Right hindlimb (tissue), 1 donor: ENCODE data around the gene XPOT.
"Not testable (repeated sequence)": the region's sequence is repeated elsewhere in the genome, so short reads cannot be mapped to it uniquely, and the experiment has no call there.

Experiments
- DNase-seq: peaks from one replicate; pipeline ENCODE4 v3.0.0-alpha.2; 2018

XPOT gene, protein sequence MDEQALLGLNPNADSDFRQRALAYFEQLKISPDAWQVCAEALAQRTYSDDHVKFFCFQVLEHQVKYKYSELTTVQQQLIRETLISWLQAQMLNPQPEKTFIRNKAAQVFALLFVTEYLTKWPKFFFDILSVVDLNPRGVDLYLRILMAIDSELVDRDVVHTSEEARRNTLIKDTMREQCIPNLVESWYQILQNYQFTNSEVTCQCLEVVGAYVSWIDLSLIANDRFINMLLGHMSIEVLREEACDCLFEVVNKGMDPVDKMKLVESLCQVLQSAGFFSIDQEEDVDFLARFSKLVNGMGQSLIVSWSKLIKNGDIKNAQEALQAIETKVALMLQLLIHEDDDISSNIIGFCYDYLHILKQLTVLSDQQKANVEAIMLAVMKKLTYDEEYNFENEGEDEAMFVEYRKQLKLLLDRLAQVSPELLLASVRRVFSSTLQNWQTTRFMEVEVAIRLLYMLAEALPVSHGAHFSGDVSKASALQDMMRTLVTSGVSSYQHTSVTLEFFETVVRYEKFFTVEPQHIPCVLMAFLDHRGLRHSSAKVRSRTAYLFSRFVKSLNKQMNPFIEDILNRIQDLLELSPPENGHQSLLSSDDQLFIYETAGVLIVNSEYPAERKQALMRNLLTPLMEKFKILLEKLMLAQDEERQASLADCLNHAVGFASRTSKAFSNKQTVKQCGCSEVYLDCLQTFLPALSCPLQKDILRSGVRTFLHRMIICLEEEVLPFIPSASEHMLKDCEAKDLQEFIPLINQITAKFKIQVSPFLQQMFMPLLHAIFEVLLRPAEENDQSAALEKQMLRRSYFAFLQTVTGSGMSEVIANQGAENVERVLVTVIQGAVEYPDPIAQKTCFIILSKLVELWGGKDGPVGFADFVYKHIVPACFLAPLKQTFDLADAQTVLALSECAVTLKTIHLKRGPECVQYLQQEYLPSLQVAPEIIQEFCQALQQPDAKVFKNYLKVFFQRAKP

GRCh38 chr12:64403707-64404469 is at the start of gene XPOT:
Gene XPOT, plus strand, starts transcription at chr12:64404392. Its CDS starts 5,644 bp downstream, at chr12:64410036.
- DNase-seq: peak; percentile 98

DNA sequence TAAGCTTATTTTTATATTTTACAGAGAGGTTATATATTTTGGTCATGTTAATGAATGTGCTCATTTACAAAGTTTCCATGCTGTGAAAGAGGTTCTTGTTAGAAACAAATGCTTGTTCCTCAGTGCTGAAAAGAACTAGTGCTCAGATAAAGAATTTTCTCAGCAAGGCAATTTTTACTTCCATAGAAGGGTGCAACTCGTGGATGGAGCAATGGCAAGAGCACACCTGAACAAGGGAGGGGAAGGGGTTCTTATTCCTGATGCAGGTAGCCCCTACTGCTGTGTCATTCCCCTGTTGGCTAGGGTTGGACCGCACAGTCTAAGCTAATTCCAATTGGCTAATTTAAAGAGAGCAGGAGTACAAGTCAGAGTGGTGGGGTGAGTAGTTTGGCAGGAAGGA is 48.0 kb upstream of the XPOT start:
- DNase-seq: not testable (repeated sequence)

DNA sequence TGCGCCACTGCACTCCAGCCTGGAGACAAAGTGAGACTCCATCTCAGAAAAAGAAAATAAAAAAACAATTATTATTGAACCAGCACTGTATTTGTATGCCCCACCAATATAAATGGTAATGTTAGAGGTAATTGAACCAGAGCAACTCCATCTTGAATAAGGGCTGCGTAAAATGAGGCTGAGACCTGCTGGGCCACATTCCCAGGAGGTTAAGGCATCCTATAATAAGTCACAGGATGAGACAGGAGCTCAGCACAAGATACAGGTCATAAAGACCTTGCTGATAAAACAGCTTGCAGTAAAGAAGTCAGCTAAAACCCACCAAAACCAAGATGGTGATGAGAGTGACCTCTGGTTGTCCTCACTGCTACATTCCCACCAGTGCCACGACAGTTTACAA is 43.0 kb upstream of the XPOT start:
- not testable (repeated sequence) for DNase-seq

DNA sequence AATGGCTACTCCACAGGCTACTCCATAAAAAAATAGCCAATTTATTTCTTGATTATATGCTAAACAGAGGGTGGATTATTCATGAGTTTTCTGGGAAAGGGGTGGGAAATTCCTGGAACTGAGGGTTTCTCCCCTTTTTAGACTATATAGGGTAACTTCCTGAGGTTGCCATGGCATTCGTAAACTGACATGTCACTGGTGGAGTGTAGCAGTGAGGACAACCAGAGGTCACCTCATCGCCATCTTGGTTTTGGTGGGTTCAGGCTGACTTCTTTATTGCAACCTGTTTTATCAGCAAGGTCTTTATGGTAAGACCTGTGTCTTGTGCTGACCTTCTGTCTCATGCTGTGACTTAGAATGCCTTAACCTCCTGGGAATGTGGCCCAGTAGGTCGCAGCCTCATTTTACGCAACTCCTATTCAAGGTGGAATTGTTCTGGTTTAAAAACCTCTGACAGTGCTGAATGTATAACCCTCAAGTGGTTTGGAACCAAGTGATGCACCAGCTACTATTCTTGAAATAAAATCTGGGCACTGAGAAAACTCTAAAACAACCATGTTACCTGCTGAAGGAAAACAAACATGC is 41.4 kb upstream of the XPOT start:
- no peak for DNase-seq

DNA sequence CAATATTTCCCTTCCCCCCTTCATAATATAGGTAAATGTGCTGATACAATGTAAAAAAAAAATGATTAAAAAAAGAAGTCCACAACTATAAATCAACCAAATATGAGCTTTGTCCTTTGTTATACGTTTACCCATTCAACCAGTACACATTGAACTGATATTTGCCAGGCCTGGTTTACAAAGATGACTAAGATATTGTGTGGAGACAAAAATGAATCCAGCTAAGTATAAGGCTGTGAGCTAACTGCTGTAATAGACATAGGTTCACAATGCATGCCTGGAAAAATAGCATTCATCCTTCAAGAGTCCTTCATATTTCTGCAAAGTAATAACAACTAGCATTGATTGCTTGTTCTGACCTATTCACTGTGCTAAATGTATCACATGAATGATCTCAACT is 20.5 kb upstream of the XPOT start:
- DNase-seq: no peak

GRCh38 chr12:64385019-64385418 is 19.2 kb upstream of the XPOT start:
- no peak for DNase-seq

DNA sequence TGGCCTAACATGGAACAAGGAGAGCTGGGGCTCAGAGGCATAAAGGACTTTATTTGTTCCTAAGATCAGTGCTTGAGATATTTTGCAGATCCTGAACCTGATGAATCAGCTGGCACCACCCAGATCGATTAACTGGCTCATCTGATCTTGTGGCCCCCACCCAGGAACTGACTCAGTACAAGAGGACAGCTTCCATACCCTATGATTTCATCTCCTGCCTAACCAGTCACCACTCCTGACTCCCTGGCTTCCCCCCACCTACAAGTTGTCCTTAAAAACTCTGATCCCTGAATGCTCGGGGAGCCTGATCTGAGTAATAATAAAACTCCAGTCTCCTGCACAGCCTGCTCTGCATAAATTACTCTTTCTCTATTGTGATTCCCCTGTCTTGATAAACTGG is 18.7 kb upstream of the XPOT start:
- no peak for DNase-seq

DNA sequence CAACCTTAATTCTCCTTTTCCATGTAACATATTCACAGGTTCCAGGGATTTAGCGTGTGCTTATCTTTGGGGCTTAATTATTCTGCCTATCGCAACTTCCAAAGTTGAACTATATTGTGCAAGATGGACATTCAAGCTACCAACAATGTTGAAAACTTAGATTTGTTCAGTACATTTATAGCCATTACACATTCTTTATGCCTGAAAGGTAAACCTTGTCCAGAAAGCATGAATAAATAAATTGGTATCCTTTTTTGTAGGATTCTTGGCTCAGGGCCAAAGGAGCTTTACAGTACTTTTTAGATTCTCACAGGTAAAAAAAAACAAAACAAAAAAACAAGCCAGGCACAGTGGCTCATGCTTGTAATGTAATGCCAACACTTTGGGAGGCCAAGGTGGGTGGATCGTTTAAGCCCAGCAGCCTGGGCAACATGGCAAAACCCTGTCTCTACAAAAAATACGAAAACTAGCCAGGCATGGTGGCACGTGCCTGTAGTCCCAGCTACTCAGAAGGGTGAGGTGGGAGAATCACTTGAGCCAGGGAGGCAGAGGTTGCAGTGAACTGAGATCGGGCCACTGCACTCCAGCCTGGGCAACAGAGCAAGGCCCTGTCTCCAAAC is 16.9 kb upstream of the XPOT start:
- no peak for DNase-seq

DNA sequence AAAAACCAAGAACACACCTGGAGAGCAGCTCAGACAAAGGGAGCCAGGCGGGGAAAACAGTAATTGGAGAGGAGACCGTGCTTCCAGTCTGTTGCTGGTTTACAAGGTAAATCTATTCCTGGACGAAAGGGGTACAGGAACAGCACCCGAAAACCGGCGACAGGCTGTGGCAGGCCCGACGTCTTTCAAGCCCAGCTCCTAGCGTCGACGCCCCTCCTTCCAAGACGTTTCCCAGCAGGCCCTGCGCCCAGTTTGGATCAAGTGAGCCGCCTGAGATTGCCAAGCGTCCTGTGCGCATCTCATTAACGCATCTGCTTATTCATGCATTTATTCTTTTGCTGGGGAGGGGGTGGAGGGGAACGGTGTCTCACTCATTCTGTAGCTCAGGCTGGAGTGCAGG is 15.0 kb upstream of the XPOT start:
- DNase-seq: no peak

DNA sequence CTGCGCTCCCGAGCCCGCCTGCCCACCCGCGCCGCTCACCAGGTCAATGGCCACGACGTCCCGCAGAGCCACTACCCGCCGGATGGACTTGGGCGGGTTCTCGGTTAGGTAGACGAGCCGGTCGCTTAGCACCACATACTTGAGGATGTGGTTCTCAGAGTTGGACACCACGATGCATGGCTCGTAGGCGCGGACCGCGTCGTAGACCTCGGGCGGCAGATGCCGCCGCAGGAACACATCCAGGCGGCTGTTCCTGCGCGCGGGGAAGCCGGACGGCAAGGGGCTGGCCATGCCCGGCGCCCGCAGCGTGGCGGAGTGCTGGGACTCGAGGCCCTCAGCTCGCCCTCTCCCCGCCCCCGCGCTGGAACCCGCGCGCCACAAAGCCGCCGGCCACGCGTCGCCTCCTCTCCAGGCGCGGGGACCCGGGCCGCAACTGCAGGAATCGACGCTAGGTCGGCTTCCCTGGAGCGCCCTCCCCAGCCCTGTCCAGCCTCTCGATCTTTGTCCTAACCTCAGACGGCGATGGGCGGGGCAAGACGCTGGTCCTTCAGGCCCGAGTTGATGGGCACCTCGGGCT is 13.8 kb upstream of the XPOT start, which contains the start of gene C12orf56:
Gene C12orf56 (minus strand): TSS at position 484 of the 577 bp plus-strand sequence. CDS start 193 bp downstream, at position 291.
- peak; percentile 36 for DNase-seq

DNA sequence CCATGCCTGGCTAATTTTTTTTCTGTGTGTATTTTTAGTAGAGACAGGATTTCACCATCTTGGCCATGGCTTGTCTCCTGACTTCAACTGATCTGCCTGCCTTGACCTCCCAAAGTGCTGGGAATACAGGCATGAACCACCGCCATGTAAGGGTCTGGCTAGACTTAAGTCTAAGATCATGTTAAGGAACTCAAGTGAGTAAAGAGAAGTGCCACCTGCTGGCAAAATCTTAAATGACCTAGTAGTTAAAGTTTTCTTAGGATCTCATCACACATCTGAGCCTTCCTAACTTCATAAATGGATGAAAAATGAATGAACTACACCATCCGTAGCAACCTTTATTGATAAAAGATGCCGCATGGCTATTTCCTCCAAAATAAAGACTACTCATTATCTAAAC is 12.0 kb upstream of the XPOT start:
- no peak for DNase-seq

GRCh38 chr12:64395739-64396138 is 8.5 kb upstream of the XPOT start:
- no peak for DNase-seq

GRCh38 chr12:64400041-64400440 is 4.2 kb upstream of the XPOT start:
- DNase-seq: no peak

DNA sequence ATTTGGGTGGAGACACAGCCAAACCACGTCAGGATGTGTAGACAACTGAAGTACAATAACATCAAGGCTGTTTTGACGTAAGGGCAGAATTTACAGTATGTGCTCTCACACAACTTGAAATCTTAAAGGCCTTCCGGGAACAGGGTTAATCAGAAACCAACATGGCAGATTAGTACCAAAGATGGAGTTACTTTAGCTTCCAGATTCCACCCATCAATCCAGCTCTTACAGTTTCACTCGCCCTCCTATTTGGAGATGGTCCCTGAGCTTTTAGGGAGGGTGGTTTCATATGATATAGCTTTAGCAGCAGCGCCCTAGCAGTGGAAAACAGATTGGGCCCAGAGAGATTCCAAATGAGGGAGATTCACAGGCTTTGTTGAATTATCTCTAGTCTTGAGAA is 2.0 kb upstream of the XPOT start:
- DNase-seq: no peak

DNA sequence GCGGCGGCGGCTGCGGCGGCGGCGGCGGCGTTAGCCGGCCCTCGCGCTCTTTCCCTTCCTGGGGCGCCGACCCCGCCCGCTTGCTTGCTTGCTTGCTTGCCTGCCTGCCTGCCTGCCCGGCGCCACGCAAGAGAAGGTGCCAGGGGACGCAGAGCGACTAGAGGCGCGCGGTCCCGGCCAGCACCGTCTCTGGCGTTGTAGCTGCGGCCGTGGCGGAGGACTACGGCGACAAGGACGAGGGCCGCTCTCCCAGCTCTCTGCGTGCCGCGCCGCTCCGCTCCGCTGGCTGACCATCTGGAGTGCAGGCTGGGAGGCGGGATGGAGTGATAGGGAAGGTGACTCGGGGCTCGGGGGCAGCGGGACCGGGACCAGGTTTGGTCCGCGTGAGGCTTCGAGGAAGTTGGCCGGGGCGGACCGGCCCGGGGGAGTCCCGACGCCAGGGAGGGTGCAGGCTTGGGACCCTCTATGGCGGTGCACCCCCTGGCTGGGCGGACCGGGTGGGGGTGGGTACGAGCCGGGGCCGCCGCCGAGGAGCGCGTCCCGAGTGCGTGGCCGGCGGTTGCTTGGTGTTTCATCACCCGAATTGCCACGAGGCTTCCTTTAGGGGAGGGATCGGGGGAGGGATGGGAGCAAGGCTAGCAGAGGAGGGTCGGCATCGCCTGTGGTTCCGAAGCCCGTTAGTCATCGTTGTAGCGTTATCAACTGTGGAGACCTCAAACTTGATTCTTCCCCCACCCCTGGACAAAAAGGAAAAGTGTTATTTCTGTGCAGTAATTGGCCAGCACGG is 471 bp downstream of the XPOT start:
- DNase-seq: peak; percentile 78

- no peak for DNase-seq
Observed at GRCh38 chr12:64407342-64408223, 3.4 kb downstream of the XPOT start.

DNA sequence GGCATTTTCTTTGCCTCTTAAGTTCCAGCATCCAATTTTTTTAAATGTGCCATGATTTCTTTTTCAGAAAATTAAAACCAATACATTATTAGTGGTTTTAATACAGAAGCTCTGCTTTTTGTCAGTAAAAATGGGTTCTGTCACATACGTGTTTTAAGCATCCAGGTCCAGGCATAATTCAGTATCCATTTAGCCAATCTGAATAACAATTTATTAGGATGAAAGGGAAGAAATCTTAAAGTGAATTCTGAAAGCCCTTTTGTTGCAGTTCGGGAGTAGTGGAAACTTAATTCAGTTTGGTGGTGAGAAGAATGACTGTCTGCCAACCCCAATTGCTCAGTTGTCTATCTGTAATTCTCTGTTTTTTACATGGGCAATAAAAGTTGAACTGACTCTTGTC is 7.2 kb downstream of the XPOT start:
- DNase-seq: no peak

GRCh38 chr12:64412459-64412858 is 8.3 kb downstream of the XPOT start:
- no peak for DNase-seq

DNA sequence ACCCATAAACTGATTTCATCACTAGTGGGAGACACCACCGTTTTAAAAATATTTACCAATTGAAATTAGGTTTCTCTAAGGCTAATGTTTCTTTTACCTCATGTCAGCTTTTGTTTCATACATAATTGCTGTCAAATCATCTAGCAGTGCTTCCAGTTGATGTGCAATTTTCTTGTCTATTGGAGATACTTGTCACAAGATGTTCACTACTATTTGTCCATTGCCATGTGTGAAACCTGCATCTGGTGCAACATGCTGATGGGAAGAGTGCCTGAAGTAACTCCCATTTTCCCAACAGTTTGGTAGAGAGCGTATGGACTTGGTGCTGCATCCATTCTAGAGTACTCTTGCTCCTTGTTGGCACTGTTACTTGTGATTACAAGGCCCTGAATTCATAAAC is 9.7 kb downstream of the XPOT start:
- no peak for DNase-seq

- no peak for DNase-seq
Observed at GRCh38 chr12:64418209-64418608, 14.0 kb downstream of the XPOT start.
